CD4-positive, alpha-beta T cell (primary cell): ENCODE data around the gene CPHXL2. TPM values are rescaled to one million over a fixed set of nuclear protein-coding genes. Genes with fewer than 3 reads are reported as not detected.

Experiments
- ATAC-seq: fragments of 200-7000 bp; cut with Tn5 transposase; one replicate; pipeline ENCODE4 v1.10.0; 2022; ENCODE audit warnings: mild to moderate bottlenecking; ENCODE audit not compliant: poor library complexity
- CTCF ChIA-PET: fragments of 350-600 bp; sonication (Branson Sonifier 250); formaldehyde crosslinking; loops from one replicate; lab custom pipeline; 2021; ENCODE audit warnings: antibody characterized with exemption, inconsistent platforms; lab: Charles Lee
- POLR2A ChIA-PET: fragments of 350-600 bp; sonication (Branson Sonifier 250); formaldehyde crosslinking; loops from one replicate; lab custom pipeline; 2021; ENCODE audit warnings: antibody characterized with exemption, inconsistent platforms; lab: Charles Lee
- DNase-seq, 14 experiments: peaks; one replicate each; pipeline ENCODE4 v3.0.0-alpha.2; 2013 to 2020; ENCODE audit warnings: mixed read lengths in 2 of 14
- H3K27ac ChIP-seq, 2 donors: one replicate each; pipeline versions ENCODE4 v1.5.1 to v1.7.0; 2013; ENCODE audit warnings: low read length in 2 of 2, low read depth in 1 of 2, mild to moderate bottlenecking in 1 of 2
- H3K27me3 ChIP-seq, 2 experiments: 1 replicate in 1 of 2; 2 replicates in 1 of 2; pipeline versions ENCODE4 v1.6.1 to v1.7.0; 2013; ENCODE audit warnings: low read length in 2 of 2, control low read depth in 1 of 2, mild to moderate bottlenecking in 1 of 2, moderate library complexity in 1 of 2; ENCODE audit not compliant: insufficient read depth in 2 of 2, control insufficient read depth in 1 of 2
- H3K36me3 ChIP-seq: one replicate; pipeline ENCODE4 v1.6.1; 2013; ENCODE audit warnings: low read length, control low read depth; ENCODE audit not compliant: insufficient read depth
- H3K4me1 ChIP-seq: one replicate; pipeline ENCODE4 v1.6.1; 2013; ENCODE audit warnings: low read length, control low read depth; ENCODE audit not compliant: insufficient read depth
- H3K4me3 ChIP-seq: one replicate; pipeline ENCODE4 v1.5.1; 2013; ENCODE audit warnings: mild to moderate bottlenecking, low read length, moderate library complexity
- H3K9me3 ChIP-seq, 2 experiments: 1 replicate in 1 of 2; 2 replicates in 1 of 2; pipeline versions ENCODE4 v1.6.1 to v1.7.0; 2013; ENCODE audit warnings: low read length in 2 of 2, mild to moderate bottlenecking in 2 of 2, control low read depth in 1 of 2, moderate library complexity in 1 of 2; ENCODE audit not compliant: control insufficient read depth in 1 of 2, insufficient read depth in 1 of 2
- H3K27ac Mint-ChIP-seq: one replicate; pipeline ENCODE4 v1.8.0; 2020; ENCODE audit warnings: mixed read lengths
- H3K27me3 Mint-ChIP-seq: one replicate; pipeline ENCODE4 v1.8.0; 2021; ENCODE audit warnings: mixed read lengths
- H3K36me3 Mint-ChIP-seq: one replicate; pipeline ENCODE4 v1.8.0; 2021; ENCODE audit warnings: low read depth, mixed read lengths
- H3K4me1 Mint-ChIP-seq: one replicate; pipeline ENCODE4 v1.8.0; 2021; ENCODE audit warnings: low read depth, mixed read lengths
- H3K4me3 Mint-ChIP-seq: one replicate; pipeline ENCODE4 v1.8.0; 2020; ENCODE audit warnings: mild to moderate bottlenecking, mixed read lengths
- H3K9me3 Mint-ChIP-seq: one replicate; pipeline ENCODE4 v1.8.0; 2020; ENCODE audit warnings: mixed read lengths
- intact Hi-C, 2 experiments: fragments of 100-400 bp; cut with DNase I in 1 of 2; cut with micrococcal nuclease in 1 of 2; formaldehyde crosslinking; loops; one replicate each; pipeline versions ENCODE4 v1.15.1 to v1.9.0; 2023 to 2025; cut with DNase I, micrococcal nuclease
- total RNA-seq, 174 experiments: library from RNA in 2 of 174; stranded (reverse) in 2 of 174; gene quantifications; one replicate each; pipeline ENCODE4 v1.2.3 and lab custom pipeline; 2021 to 2026
- TF ChIP-seq, protein P1 (sequence below): fragments of 200-600 bp; IDR thresholded peaks from one replicate; pipeline ENCODE4 v1.8.0; 2022; ENCODE audit warnings: antibody characterized with exemption, mild to moderate bottlenecking

CPHXL2 gene
- total RNA-seq, 2 experiments from 2014 or later, result not detected

DNA sequence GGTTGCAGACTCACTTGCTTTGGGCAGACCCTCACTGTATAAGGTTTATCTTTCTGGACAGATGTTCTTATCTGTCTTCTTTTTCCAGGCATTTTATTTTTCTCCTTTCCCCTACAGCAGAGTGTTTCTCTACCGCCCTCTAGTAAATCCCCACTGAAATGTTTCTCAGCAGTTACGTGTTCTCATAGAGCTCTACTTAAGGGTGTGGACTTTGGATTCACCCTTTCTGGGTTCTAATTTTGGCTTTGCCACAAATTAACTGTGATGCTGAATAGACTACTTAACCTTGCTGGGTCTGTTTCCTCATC lies 55.7 kb downstream of the CPHXL2 start:
- intact Hi-C loops, result loop anchor here (2.0 to 10.0 kb wide), 6 partner anchors 104 to 1574 kb away; partner anchors contain the start of genes WDR59 (in 2 of the 2), CFDP1 (in 1 of the 2), MON1B (in 1 of the 2) and PSMD7 (in 1 of the 2)
- no peak for ATAC-seq
- Histone ChIP-seq H3K27ac (peak overlapping the region in 1 of 2 donors; percentile 60), H3K36me3 (peaks cover 36% of the 10 kb centered on the region), H3K9me3 (no peaks in the 10 kb centered on the region), H3K4me1 (peaks cover 58% of the 10 kb centered on the region), H3K4me3 (no peak overlapping the region), H3K27me3 (no peaks in the 10 kb centered on the region)
- TF ChIP-seq, protein P1, sequence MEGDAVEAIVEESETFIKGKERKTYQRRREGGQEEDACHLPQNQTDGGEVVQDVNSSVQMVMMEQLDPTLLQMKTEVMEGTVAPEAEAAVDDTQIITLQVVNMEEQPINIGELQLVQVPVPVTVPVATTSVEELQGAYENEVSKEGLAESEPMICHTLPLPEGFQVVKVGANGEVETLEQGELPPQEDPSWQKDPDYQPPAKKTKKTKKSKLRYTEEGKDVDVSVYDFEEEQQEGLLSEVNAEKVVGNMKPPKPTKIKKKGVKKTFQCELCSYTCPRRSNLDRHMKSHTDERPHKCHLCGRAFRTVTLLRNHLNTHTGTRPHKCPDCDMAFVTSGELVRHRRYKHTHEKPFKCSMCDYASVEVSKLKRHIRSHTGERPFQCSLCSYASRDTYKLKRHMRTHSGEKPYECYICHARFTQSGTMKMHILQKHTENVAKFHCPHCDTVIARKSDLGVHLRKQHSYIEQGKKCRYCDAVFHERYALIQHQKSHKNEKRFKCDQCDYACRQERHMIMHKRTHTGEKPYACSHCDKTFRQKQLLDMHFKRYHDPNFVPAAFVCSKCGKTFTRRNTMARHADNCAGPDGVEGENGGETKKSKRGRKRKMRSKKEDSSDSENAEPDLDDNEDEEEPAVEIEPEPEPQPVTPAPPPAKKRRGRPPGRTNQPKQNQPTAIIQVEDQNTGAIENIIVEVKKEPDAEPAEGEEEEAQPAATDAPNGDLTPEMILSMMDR, result peak; percentile 32
- Mint-ChIP-seq H3K4me1 (peaks cover 69% of the 10 kb centered on the region), H3K27me3 (no peaks in the 10 kb centered on the region), H3K9me3 (no peaks in the 10 kb centered on the region), H3K36me3 (peaks cover 73% of the 10 kb centered on the region), H3K4me3 (peak overlapping the region; percentile 99), H3K27ac (peak overlapping the region; percentile 99)
- ChIA-PET POLR2A (interaction anchor here (2.9 to 7.5 kb wide), 6 partner anchors 11 to 104 kb away, joined by 10 to 239 read pairs (median 24); partner anchors contain the start of genes GABARAPL2, KARS1, TERF2IP and TMEM231), CTCF (interaction anchor here (0.7 to 3.2 kb wide), 9 partner anchors 13 to 156 kb away, joined by 3 to 15 read pairs (median 4); partner anchors contain the start of genes GABARAPL2, KARS1 and TERF2IP)
- DNase-seq, result peak in 3 of 14 experiments; percentile 42 to 71 (median 56)

DNA sequence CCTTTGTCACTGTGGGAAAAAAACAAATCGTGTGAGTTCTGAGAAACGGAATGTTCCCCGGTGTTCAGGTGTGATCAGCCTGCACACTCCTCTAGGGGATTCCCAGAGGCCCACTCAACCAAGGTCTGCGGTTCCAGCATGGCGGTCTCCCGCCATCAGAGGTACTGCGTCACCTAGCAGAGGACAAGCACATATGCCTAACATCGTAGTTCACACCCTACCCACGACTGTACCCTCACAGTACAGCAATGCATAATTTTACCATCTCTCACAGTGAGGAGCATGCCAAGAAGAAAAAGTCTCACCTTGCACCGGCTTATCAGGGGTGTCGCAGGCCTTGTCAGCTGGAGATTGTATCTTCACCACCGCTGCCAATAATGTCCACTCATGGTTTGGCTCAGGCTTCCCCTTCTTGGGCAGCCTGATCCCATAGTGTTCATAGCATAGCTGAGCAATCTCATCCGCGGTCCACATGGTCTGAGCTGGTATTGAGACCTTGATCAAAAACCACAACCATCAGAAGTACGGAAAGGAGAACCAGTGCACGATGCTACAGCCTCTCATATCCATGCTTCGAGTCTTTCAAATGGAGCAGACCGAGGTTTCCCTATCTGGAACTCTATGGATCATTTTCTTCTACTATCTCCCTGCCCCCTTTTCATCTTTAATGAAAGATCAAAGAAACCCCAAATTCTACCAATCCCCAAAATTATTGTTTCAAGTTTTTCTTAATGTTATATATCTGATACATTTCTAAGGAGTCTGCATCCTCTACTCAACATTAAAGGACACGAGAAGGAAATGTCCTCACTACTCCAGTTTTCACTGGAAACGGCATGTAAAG lies 56.3 kb downstream of the CPHXL2 start:
- Mint-ChIP-seq H3K4me3 (peak overlapping the region; percentile 99), H3K4me1 (peaks cover 68% of the 10 kb centered on the region), H3K36me3 (peaks cover 73% of the 10 kb centered on the region), H3K9me3 (no peaks in the 10 kb centered on the region), H3K27ac (peak overlapping the region; percentile 99), H3K27me3 (no peaks in the 10 kb centered on the region)
- DNase-seq (peak in 7 of 14 experiments; percentile 4 to 86 (median 40)), ATAC-seq (peak; percentile 5)
- CTCF ChIA-PET, result interaction anchor here (1.1 to 3.2 kb wide), 4 partner anchors 28 to 155 kb away, joined by 4 to 15 read pairs (median 7); partner anchors contain the start of genes GABARAPL2, KARS1 and TERF2IP
- H3K4me3 ChIP-seq, result no peak overlapping the region
- no peaks in the 10 kb centered on the region for H3K27me3 ChIP-seq
- intact Hi-C loops, result loop anchor here (2.0 to 10.0 kb wide), 6 partner anchors 104 to 1574 kb away; partner anchors contain the start of genes WDR59 (in 2 of the 2), CFDP1 (in 1 of the 2), MON1B (in 1 of the 2) and PSMD7 (in 1 of the 2)
- TF ChIP-seq, protein P1, result no peak
- POLR2A ChIA-PET, result interaction anchor here (0.8 to 7.5 kb wide), 6 partner anchors 11 to 104 kb away, joined by 4 to 239 read pairs (median 20); partner anchors contain the start of genes KARS1, TERF2IP and TMEM231
- peaks cover 63% of the 10 kb centered on the region for H3K4me1 ChIP-seq
- peaks cover 35% of the 10 kb centered on the region for H3K36me3 ChIP-seq
- peak overlapping the region in 1 of 2 donors; percentile 60 for H3K27ac ChIP-seq
- H3K9me3 ChIP-seq, result no peaks in the 10 kb centered on the region

DNA sequence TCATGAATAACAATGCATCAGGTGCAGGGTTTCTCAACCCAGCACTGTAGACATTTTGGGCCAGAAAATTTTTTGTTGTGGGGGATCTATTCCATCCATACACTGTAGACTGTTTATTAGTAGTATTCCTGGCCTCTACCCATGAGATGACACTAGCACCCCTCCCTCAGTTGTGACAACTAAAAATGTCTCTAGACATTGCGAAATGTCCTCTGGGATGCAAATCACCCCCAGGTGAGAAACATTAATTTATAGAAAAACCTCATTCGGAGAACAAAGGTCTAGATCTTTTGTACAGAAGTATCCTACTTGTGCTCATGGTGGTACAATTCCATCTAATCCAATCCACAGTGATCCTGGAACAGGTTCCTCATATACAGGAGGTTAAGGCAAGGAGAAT lies 58.0 kb downstream of the CPHXL2 start:
- intact Hi-C loops, result no loop called here
- no peaks in the 10 kb centered on the region for H3K27me3 Mint-ChIP-seq
- no peak overlapping the region for H3K27ac ChIP-seq
- no peaks in the 10 kb centered on the region for H3K9me3 ChIP-seq
- H3K9me3 Mint-ChIP-seq, result no peaks in the 10 kb centered on the region
- H3K27me3 ChIP-seq, result no peaks in the 10 kb centered on the region
- no peak overlapping the region for H3K4me3 Mint-ChIP-seq
- TF ChIP-seq, protein P1, result no peak
- peaks cover 81% of the 10 kb centered on the region for H3K36me3 Mint-ChIP-seq
- no peak for DNase-seq
- H3K4me3 ChIP-seq, result no peak overlapping the region
- no peak for ATAC-seq
- H3K4me1 ChIP-seq, result peaks cover 65% of the 10 kb centered on the region
- H3K36me3 ChIP-seq, result peaks cover 43% of the 10 kb centered on the region
- ChIA-PET CTCF (no interaction called here), POLR2A (interaction anchor here (7.5 kb wide), 1 partner anchor 30 kb away, joined by 239 read pairs; the partner anchor contains the start of genes KARS1 and TERF2IP)
- peak overlapping the region; percentile 71 for H3K27ac Mint-ChIP-seq
- peaks cover 65% of the 10 kb centered on the region for H3K4me1 Mint-ChIP-seq
